Neutrophil (primary cell): ENCODE measurements around the gene ZNF672.

ENCODE experiments used
- H3K27ac ChIP-seq: fragments of 200-600 bp; sonication (generic); 2 replicates; pipeline ENCODE4 v1.5.1; 2016; ENCODE audit warnings: mild to moderate bottlenecking, moderate library complexity
- H3K27me3 ChIP-seq: fragments of 200-600 bp; sonication (generic); 2 replicates; pipeline ENCODE4 v1.6.0; 2016; ENCODE audit warnings: mild to moderate bottlenecking
- H3K36me3 ChIP-seq: fragments of 200-600 bp; sonication (generic); 2 replicates; pipeline ENCODE4 v1.5.1; 2017
- H3K4me1 ChIP-seq, 2 experiments: fragments of 200-600 bp in 1 of 2; sonication (generic) in 1 of 2; 1 replicate in 1 of 2; 2 replicates in 1 of 2; pipeline versions ENCODE4 v1.5.1 to v1.6.1; 2013 to 2016; ENCODE audit warnings: low read depth in 1 of 2, low read length in 1 of 2, mild to moderate bottlenecking in 1 of 2, moderate library complexity in 1 of 2; ENCODE audit not compliant: control insufficient read depth in 1 of 2, insufficient read depth in 1 of 2
- H3K4me3 ChIP-seq, 2 experiments: fragments of 200-600 bp in 1 of 2; sonication (generic) in 1 of 2; 1 replicate in 1 of 2; 2 replicates in 1 of 2; pipeline ENCODE4 v1.5.1; 2013 to 2016; ENCODE audit warnings: low read depth in 1 of 2, low read length in 1 of 2, mild to moderate bottlenecking in 1 of 2, moderate library complexity in 1 of 2
- H3K9me3 ChIP-seq: fragments of 200-600 bp; sonication (generic); 2 replicates; pipeline ENCODE4 v1.5.1; 2016
- TF ChIP-seq, protein P1 (sequence below): fragments of 200-600 bp; sonication (generic); IDR thresholded peaks from 2 replicates; pipeline ENCODE4 v1.5.1; 2016; ENCODE audit warnings: antibody characterized with exemption

ZNF672 gene

DNA sequence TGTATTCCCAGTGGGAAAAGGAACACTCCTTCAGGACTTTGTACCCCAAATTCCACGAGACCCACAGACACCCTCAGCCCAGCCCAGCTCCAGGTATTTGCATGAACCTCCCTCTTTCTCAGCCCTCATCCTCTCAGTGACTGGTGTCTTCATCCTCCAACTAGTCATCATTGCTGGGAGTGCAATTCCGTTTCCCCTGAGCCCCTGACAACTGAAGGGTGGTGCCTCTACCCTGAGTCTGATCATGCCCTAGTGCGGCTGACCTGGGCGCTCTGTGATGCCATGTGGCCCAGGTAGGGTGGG lies 24.6 kb downstream of the ZNF672 start:
- no peaks in the 10 kb centered on the region for H3K36me3 ChIP-seq
- peak overlapping the region; percentile 70 to 87 for H3K4me3 ChIP-seq
- TF ChIP-seq, protein P1, sequence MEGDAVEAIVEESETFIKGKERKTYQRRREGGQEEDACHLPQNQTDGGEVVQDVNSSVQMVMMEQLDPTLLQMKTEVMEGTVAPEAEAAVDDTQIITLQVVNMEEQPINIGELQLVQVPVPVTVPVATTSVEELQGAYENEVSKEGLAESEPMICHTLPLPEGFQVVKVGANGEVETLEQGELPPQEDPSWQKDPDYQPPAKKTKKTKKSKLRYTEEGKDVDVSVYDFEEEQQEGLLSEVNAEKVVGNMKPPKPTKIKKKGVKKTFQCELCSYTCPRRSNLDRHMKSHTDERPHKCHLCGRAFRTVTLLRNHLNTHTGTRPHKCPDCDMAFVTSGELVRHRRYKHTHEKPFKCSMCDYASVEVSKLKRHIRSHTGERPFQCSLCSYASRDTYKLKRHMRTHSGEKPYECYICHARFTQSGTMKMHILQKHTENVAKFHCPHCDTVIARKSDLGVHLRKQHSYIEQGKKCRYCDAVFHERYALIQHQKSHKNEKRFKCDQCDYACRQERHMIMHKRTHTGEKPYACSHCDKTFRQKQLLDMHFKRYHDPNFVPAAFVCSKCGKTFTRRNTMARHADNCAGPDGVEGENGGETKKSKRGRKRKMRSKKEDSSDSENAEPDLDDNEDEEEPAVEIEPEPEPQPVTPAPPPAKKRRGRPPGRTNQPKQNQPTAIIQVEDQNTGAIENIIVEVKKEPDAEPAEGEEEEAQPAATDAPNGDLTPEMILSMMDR: no peak
- no peaks in the 10 kb centered on the region for H3K27me3 ChIP-seq
- peak overlapping the region; percentile 67 for H3K27ac ChIP-seq
- peaks cover 34 to 37% of the 10 kb centered on the region in 2 experiments for H3K4me1 ChIP-seq
- H3K9me3 ChIP-seq: no peaks in the 10 kb centered on the region

DNA sequence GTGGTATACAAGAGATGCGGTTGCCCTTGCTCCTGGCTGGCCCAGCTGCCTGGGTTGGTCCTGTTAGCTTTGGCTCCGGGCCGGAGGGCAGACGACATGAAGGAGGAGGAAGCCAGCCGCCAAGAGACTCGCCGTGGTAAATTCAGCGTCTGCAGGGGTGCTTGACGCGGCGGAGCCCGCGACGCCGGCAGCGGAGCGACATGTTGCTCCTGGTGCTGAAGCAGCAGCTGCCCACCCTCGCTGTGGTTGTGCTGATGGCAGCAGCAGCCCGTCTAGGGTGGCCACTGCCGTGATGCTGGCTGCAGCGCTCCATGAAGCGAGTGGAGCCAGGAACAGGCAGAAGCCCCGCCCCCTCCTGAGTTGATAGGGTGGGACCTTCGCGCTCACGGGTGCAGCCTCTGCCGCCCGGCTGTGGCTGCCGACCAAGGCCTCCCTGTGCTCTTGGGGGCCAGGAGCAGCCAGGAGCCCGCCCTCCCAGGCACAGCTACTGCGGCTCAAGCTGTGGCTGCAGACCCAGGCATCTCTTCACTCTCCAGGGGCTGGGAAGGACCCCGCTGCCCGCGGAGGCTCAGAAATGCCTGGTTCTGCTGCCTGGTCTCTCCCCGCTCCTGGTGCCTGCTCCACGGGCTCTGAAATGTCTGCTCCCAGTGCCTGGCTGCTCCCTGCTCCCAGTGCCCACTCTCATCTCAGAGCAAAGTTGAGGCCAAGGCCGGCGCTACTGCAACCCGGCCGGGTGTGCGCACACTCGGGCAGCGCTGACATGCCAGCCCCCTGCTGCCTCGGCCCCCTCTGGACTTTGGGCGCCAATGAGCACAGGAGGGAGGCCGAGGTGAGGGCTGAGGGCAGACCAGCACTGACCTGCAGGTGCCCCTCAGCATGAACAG lies 25.2 kb downstream of the ZNF672 start:
- Histone ChIP-seq H3K4me3 (peak overlapping the region; percentile 70 to 87), H3K9me3 (no peaks in the 10 kb centered on the region), H3K27ac (peak overlapping the region; percentile 67), H3K27me3 (no peaks in the 10 kb centered on the region), H3K4me1 (peaks cover 28 to 31% of the 10 kb centered on the region in 2 experiments), H3K36me3 (no peaks in the 10 kb centered on the region)
- TF ChIP-seq, protein P1: no peak

- H3K9me3 ChIP-seq: no peaks in the 10 kb centered on the region
- H3K27me3 ChIP-seq: no peaks in the 10 kb centered on the region
- no peak overlapping the region for H3K27ac ChIP-seq
- H3K4me3 ChIP-seq: no peak overlapping the region
- H3K36me3 ChIP-seq: no peaks in the 10 kb centered on the region
- TF ChIP-seq, protein P1: no peak
- H3K4me1 ChIP-seq: peaks cover 9 to 17% of the 10 kb centered on the region in 2 experiments
Measured at GRCh38 chr1:248871837-248872401, 33.9 kb downstream of the ZNF672 start.

GRCh38 chr1:248872752-248873408 lies 34.9 kb downstream of the ZNF672 start:
- peaks cover 9 to 17% of the 10 kb centered on the region in 2 experiments for H3K4me1 ChIP-seq
- H3K27me3 ChIP-seq: no peaks in the 10 kb centered on the region
- peak overlapping the region; percentile 80 for H3K27ac ChIP-seq
- H3K9me3 ChIP-seq: no peaks in the 10 kb centered on the region
- TF ChIP-seq, protein P1: no peak
- H3K36me3 ChIP-seq: no peaks in the 10 kb centered on the region
- peak overlapping the region; percentile 73 to 74 for H3K4me3 ChIP-seq

DNA sequence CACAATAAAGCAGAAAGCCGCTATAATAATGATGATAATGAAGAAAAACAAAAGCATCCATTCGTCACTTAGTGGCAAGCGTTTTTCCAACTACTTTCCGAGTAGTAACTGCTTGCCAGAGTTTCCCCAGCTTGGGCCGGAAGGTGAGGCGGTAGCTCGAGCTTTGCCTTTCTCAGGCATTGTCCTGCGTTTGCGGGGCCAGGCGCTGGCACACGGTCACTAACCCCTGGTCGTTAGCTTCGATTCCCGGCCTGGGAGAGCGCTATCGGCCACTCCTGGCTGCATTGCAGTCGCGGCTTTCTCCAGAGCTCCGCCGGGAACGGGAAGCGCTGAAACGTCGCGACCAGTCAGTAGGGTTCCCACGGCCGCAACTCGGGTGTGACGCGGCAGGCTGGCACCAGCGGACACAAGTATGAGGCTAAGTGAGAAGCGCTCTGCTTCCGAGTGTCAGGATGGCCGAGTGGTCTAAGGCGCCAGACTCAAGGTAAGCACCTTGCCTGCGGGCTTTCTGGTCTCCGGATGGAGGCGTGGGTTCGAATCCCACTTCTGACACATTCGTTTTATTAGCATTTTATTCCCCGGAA lies 35.5 kb downstream of the ZNF672 start:
- peaks cover 9 to 17% of the 10 kb centered on the region in 2 experiments for H3K4me1 ChIP-seq

More for the DNA sequence above, 35.5 kb downstream of the ZNF672 start:
- Histone ChIP-seq H3K9me3 (no peaks in the 10 kb centered on the region), H3K27me3 (no peaks in the 10 kb centered on the region), H3K36me3 (no peaks in the 10 kb centered on the region), H3K4me3 (peak overlapping the region; percentile 73 to 74), H3K27ac (peak overlapping the region; percentile 80)
- TF ChIP-seq, protein P1: peak; percentile 10
